ENCODE data around the gene FOXJ1.
A peak's percentile ranks its signal among the peaks of the same experiment; 100 is the strongest.

FOXJ1 gene

DNA sequence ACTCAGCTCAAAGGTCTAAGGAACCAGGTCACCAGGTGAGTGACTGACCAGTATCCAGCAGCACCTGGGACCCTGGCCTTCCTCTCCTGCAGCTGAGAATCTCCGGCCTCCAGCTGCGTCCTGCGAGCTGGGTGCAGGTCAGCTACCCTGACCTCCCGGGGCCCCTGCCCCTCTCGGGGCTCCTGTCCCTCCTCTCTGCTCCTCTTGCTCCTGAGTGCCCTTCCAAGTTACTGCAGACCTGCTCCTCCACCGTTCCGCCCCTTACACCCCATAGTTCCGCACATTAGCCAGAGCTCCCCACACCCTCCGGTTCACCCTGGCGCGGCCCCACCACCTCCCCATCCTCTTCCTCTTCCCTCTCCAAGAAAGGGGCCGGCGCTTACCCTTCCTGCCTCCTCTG lies 10.6 kb downstream of the FOXJ1 start:
- DNase-seq (ENCODE audit: insufficient read length, low spot score) = no peak
- no peak for TF ChIP-seq POLR2A (IDR thresholded peaks at IDR 0.05; ENCODE audit: low read depth, low read length)
- no peak for TF ChIP-seq PAX5 (IDR thresholded peaks at IDR 0.05; ENCODE audit: insufficient read depth, low read length, severe bottlenecking)
- no peak for TF ChIP-seq POU2F2 (IDR thresholded peaks at IDR 0.05; ENCODE audit: low read depth, low read length)
- TF ChIP-seq TAF1 (IDR thresholded peaks at IDR 0.05; ENCODE audit: low read depth, low read length) = no peak
- no peak for FAIRE-seq

DNA sequence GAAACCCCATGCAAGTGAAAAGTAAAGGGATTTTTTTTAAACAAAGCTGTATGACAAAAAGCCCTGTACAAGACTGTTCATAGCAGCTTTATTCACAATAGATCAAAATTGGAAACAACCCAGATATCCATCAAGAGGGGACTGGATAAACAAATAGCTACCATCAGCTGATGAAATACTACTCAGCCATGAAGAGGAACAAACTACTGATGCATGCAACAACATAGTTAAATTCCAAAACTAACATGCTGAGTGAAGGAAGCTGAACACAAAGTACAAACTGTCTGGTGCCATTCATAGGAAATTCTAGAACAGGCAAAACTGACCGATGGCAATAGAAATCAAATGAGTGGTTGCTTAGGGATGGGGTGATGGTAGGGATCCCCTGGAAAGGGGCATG lies 15.1 kb downstream of the FOXJ1 start:
- no peak for FAIRE-seq
- TF ChIP-seq POLR2A (IDR thresholded peaks at IDR 0.05; ENCODE audit: low read depth, low read length) = no peak
- DNase-seq (ENCODE audit: insufficient read length, low spot score) = no peak

DNA sequence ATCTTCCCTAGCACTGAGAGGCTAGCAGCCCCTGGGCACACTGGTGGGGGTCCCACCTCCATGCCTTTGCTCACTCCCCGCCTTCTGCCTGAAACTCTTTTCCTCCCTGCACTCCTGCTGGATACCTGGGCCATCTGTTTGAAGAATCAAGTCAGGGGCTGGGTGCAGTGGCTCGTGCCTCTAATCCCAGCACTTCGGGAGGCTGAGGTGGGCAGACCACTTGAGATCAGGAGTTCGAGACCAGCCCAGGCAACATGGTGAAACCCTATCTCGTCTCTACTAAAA lies 15.7 kb downstream of the FOXJ1 start:
- no peak for DNase-seq (ENCODE audit: insufficient read length, low spot score)
- no peak for FAIRE-seq

DNA sequence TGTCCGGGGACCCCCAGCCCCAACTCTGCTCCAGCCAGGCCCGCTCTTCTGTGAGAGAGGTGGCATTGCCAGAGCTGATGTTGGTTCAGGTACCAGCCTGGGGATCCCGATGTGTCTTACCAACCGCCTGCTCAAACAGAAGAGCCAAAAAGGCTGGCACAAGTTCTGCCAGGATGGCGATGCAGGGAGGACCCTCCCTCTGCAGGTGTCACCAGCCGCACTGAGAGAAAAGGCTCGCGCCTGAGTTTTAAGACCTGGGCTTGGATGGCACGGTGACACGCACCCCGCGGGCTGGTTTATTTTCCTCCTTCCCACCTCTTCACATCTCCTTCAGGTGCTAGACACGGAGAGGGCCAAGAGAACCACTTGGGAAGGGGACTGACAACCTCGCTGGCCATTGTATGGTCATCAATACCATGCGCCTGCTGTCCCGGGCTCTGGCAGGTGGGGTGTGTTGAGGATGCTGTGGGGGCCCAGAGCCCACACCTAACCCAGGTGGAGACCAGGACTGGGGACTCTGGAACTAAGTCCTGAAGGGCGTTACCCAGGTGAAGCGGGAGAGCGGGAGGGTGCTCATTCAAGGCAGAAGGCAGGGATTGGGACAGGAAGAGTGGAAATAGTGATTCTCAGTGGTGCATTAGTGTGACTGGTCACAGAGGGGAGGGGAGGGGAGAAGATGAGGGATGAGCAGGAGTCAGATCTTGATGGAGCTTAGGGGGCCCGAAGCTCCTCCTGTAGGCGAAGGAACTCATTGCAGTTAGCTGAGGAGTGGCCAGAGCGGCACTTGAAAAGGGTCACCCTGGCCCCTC lies 16.3 kb downstream of the FOXJ1 start:
- DNase-seq (ENCODE audit: insufficient read length, low spot score) (peak; percentile 37), FAIRE-seq (peak; percentile 70)
- TF ChIP-seq TAF1 (IDR thresholded peaks at IDR 0.05; ENCODE audit: low read depth, low read length) (no peak), SPI1 (IDR thresholded peaks at IDR 0.05; ENCODE audit: low read depth, low read length) (no peak), POLR2AphosphoS5 (IDR thresholded peaks at IDR 0.05; ENCODE audit: low read depth, low read length) (no peak), POLR2A (IDR thresholded peaks at IDR 0.05; ENCODE audit: low read depth, low read length) (no peak), POU2F2 (IDR thresholded peaks at IDR 0.05; ENCODE audit: low read depth, low read length) (no peak), PAX5 (IDR thresholded peaks at IDR 0.05; ENCODE audit: insufficient read depth, low read length, severe bottlenecking) (no peak)

More for the DNA sequence above, 15.7 kb downstream of the FOXJ1 start:
- TF ChIP-seq POLR2AphosphoS5 (IDR thresholded peaks at IDR 0.05; ENCODE audit: low read depth, low read length) (no peak), POLR2A (IDR thresholded peaks at IDR 0.05; ENCODE audit: low read depth, low read length) (no peak), SPI1 (IDR thresholded peaks at IDR 0.05; ENCODE audit: low read depth, low read length) (no peak), TAF1 (IDR thresholded peaks at IDR 0.05; ENCODE audit: low read depth, low read length) (no peak), POU2F2 (IDR thresholded peaks at IDR 0.05; ENCODE audit: low read depth, low read length) (no peak), PAX5 (IDR thresholded peaks at IDR 0.05; ENCODE audit: insufficient read depth, low read length, severe bottlenecking) (no peak)

DNA sequence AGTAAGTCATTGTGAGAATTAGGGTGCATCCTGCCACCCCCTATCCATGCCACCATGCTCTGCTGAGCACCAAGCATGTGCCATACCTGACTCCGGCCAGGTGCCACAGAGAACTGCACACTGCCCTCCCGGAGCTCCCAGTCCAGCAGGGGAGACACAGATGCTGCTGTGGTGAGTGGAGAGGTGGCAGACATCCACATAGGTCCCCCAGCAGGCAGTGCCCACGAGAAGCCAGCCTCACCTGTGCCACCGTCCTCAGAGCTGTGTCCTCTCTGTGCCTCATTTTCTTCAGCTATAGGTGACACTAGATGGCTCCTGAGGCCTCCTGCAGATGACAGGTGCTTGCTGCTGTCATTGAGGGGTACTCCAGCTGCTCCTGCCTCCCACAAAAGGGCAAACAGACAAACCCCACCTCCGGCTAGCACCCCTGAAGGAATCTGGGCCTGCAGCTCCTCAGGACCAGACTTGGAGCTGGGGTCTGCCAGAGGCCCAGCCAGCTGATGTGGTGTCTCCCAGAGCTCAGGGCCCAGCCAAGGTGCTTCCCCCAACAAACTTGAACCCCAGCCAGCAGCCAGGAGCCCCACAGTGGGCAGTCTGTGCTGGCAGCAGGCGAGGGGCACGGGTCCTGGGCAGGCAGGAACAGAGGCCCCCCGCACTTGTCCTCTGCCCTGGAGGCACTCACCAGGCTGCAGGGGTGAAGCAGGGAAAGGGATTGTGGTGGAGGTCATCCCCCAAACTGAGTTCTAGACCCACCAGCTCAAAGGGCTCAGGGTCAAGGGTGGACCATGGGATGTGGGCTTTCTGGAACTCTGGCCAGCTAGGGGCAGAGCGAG lies 17.1 kb downstream of the FOXJ1 start:
- DNase-seq (ENCODE audit: insufficient read length, low spot score) = no peak
- TF ChIP-seq POLR2A (IDR thresholded peaks at IDR 0.05; ENCODE audit: low read depth, low read length) (no peak), POU2F2 (IDR thresholded peaks at IDR 0.05; ENCODE audit: low read depth, low read length) (no peak), SPI1 (IDR thresholded peaks at IDR 0.05; ENCODE audit: low read depth, low read length) (no peak), POLR2AphosphoS5 (IDR thresholded peaks at IDR 0.05; ENCODE audit: low read depth, low read length) (no peak), PAX5 (IDR thresholded peaks at IDR 0.05; ENCODE audit: insufficient read depth, low read length, severe bottlenecking) (no peak), TAF1 (IDR thresholded peaks at IDR 0.05; ENCODE audit: low read depth, low read length) (no peak)
- no peak for FAIRE-seq

DNA sequence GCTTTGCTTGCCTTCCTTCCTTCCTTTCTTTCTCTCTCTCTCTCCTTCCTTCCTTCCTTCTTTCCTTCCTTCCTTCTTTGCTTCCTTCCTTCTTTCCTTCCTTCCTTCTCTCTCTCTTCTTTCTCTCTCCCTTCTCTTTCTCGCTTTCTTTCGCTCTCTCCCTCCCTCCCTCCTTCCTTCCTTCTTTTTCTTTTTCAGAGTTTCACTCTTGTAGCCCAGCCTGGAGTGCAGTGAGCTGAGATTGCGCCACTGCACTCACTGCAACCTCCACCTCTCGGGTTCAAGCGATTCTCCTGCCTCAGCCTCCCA lies 17.9 kb downstream of the FOXJ1 start:
- TF ChIP-seq SPI1 (IDR thresholded peaks at IDR 0.05; ENCODE audit: low read depth, low read length) = no peak
- TF ChIP-seq POLR2A (IDR thresholded peaks at IDR 0.05; ENCODE audit: low read depth, low read length) = no peak
- TF ChIP-seq POU2F2 (IDR thresholded peaks at IDR 0.05; ENCODE audit: low read depth, low read length) = no peak
- no peak for TF ChIP-seq PAX5 (IDR thresholded peaks at IDR 0.05; ENCODE audit: insufficient read depth, low read length, severe bottlenecking)
- TF ChIP-seq POLR2AphosphoS5 (IDR thresholded peaks at IDR 0.05; ENCODE audit: low read depth, low read length) = no peak
- TF ChIP-seq TAF1 (IDR thresholded peaks at IDR 0.05; ENCODE audit: low read depth, low read length) = no peak
- no peak for FAIRE-seq
- no peak for DNase-seq (ENCODE audit: insufficient read length, low spot score)

DNA sequence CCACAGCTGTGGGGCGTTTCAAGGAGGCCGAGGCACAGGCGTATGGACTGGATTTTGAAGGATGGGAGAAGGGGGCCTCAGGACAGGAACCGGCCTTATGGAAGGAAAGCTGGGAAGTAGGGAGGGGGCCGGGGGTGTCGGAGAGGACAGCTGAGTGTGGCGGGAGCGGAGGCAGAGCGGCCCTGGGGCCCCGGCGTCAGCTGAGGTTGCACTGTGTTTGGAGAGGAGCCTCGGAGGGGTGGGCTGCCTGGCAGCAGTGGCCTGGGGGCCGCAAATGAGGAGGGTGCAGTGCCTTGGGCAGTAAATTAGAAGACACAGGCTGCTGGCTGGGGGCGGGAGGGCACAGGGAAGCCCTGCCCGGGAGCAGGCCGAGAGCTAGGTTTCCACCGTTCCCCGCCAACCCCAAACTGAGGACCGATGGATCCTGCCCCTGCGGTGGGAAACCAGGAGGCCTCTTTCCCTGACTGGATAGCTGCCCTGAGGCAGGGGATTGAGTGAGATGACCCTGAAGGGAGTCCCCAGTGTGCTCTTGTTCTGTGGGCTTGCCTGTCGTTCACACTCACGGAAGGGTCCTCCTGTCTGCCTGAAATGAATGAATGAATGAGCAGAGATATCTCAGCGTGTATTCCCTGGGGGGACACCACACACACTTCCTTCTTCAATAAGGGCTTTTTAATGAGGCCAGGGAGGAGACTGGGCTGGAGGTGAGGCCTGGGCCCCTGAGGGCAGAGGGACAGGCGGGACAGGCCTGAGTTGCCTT lies 18.4 kb downstream of the FOXJ1 start:
- TF ChIP-seq PAX5 (IDR thresholded peaks at IDR 0.05; ENCODE audit: insufficient read depth, low read length, severe bottlenecking) (no peak), POLR2AphosphoS5 (IDR thresholded peaks at IDR 0.05; ENCODE audit: low read depth, low read length) (no peak), POU2F2 (IDR thresholded peaks at IDR 0.05; ENCODE audit: low read depth, low read length) (no peak), TAF1 (IDR thresholded peaks at IDR 0.05; ENCODE audit: low read depth, low read length) (no peak), SPI1 (IDR thresholded peaks at IDR 0.05; ENCODE audit: low read depth, low read length) (no peak), POLR2A (IDR thresholded peaks at IDR 0.05; ENCODE audit: low read depth, low read length) (no peak)
- peak; percentile 15 for DNase-seq (ENCODE audit: insufficient read length, low spot score)
- peak; percentile 47 for FAIRE-seq

DNA sequence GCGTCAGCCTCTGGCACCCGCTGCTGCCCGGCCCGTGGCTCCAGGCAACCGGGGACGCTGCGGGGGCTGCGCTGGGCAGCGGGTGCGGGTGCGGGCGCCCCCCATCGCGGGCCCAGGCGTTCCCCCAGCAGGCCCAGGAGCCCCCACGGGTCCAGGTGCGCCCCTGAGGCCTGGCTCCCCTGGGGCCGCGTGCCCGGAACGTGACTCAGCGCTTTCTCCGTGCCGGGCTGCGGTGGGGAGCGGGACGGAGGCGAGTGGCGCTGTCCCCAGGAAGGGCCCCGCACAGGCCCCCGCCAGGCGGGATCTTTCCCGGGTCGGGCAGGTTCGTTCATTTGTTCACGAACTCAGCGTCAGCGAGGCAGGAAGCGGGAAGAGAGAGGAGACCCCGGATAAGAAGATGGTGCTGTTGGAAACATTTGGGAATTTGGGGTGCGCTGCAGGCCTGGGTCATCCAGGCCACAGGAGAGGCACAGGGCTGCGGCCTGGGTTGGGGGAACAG lies 19.1 kb downstream of the FOXJ1 start:
- FAIRE-seq = no peak
- no peak for DNase-seq (ENCODE audit: insufficient read length, low spot score)

DNA sequence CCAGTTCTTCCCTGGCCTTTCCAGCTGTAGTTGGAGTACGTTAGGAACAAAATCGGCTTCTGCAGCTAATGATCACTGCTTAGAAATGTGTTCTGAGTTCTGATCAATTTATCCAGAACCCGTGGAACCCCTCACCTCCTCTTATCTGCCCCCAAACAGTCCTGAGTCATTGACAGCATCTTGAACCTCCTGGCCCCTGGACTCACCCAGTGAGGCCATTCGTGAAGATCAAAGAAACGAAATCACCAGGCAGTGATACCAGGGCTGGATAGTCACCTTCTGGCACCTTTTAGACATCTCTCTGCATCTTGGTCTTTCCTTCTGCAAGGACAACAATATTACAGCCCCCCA lies 20.4 kb downstream of the FOXJ1 start:
- FAIRE-seq (peak; percentile 78), DNase-seq (ENCODE audit: insufficient read length, low spot score) (no peak)
- TF ChIP-seq SPI1 (IDR thresholded peaks at IDR 0.05; ENCODE audit: low read depth, low read length) (no peak), POLR2A (IDR thresholded peaks at IDR 0.05; ENCODE audit: low read depth, low read length) (no peak), PAX5 (IDR thresholded peaks at IDR 0.05; ENCODE audit: insufficient read depth, low read length, severe bottlenecking) (no peak), POU2F2 (IDR thresholded peaks at IDR 0.05; ENCODE audit: low read depth, low read length) (no peak), POLR2AphosphoS5 (IDR thresholded peaks at IDR 0.05; ENCODE audit: low read depth, low read length) (no peak), TAF1 (IDR thresholded peaks at IDR 0.05; ENCODE audit: low read depth, low read length) (no peak)

More for the DNA sequence above, 19.1 kb downstream of the FOXJ1 start:
- no peak for TF ChIP-seq TAF1 (IDR thresholded peaks at IDR 0.05; ENCODE audit: low read depth, low read length)
- TF ChIP-seq POU2F2 (IDR thresholded peaks at IDR 0.05; ENCODE audit: low read depth, low read length) = no peak
- TF ChIP-seq POLR2A (IDR thresholded peaks at IDR 0.05; ENCODE audit: low read depth, low read length) = no peak
- no peak for TF ChIP-seq PAX5 (IDR thresholded peaks at IDR 0.05; ENCODE audit: insufficient read depth, low read length, severe bottlenecking)
- TF ChIP-seq POLR2AphosphoS5 (IDR thresholded peaks at IDR 0.05; ENCODE audit: low read depth, low read length) = no peak
- no peak for TF ChIP-seq SPI1 (IDR thresholded peaks at IDR 0.05; ENCODE audit: low read depth, low read length)
